Stimulated activated effector memory CD8-positive, alpha-beta T cell treated with anti-CD3 and anti-CD28 coated beads, Interleukin-12 subunit alpha, Interleukin-12 subunit beta, amount 100 ng/mL, for 72 hours (primary cell): ENCODE results near the gene KRT79.

Source experiments
- ATAC-seq: fragments of 150-1000 bp; cut with Tn5 transposase; 2 replicates; pipeline ENCODE4 v1.10.0; 2021
- DNase-seq, 2 donors: peaks; one replicate each; pipeline ENCODE4 v3.0.0; 2021 to 2022; ENCODE audit warnings: low spot score in 2 of 2
- H3K27ac Mint-ChIP-seq: one replicate; pipeline ENCODE4 v1.8.0; 2022; ENCODE audit warnings: mild to moderate bottlenecking, mixed read lengths
- H3K36me3 Mint-ChIP-seq: one replicate; pipeline ENCODE4 v1.8.0; 2022; ENCODE audit warnings: mild to moderate bottlenecking, mixed read lengths
- H3K4me1 Mint-ChIP-seq: one replicate; pipeline ENCODE4 v1.8.0; 2022; ENCODE audit warnings: mixed read lengths
- H3K4me3 Mint-ChIP-seq: one replicate; pipeline ENCODE4 v1.8.0; 2022; ENCODE audit warnings: mild to moderate bottlenecking, mixed read lengths
- H3K9me3 Mint-ChIP-seq: one replicate; pipeline ENCODE4 v1.8.0; 2022; ENCODE audit warnings: mixed read lengths

KRT79 gene

GRCh38 chr12:52819731-52820510, 14.2 kb downstream of the KRT79 start:
- no peaks in the 10 kb centered on the region for H3K9me3 Mint-ChIP-seq
- DNase-seq (no peak), ATAC-seq (no peak)
- H3K4me3 Mint-ChIP-seq: no peak overlapping the region
- H3K4me1 Mint-ChIP-seq: no peaks in the 10 kb centered on the region
- no peaks in the 10 kb centered on the region for H3K36me3 Mint-ChIP-seq
- no peak overlapping the region for H3K27ac Mint-ChIP-seq

DNA sequence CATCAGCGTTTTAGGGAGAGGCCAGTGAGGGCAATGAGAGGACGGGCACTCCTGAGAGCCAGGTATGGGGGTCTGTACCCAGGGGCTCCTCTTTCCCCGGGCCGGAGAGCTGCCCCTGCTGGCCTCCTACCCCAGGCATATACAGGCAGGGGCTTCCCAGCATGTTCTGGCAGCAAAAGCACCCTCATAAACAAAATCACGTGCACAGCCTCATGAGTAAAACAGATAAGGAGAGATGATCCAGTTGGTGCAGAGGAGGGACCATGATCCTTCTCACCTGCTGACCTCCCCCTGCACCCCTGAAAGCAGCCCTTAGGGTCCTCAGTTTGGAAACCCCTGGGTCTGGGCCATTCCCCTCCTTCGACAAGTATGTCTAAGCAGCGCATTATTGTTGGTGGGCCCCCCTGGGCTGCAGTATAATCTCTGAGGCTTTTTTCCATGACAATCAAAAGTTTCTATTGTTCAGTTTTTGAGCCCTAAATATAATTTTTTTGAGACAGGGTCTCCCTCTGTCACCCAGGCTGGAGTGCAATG, 15.2 kb downstream of the KRT79 start:
- Mint-ChIP-seq H3K4me1 (no peaks in the 10 kb centered on the region), H3K4me3 (no peak overlapping the region), H3K27ac (no peak overlapping the region), H3K36me3 (no peaks in the 10 kb centered on the region), H3K9me3 (no peaks in the 10 kb centered on the region)
- DNase-seq: no peak
- ATAC-seq: no peak

DNA sequence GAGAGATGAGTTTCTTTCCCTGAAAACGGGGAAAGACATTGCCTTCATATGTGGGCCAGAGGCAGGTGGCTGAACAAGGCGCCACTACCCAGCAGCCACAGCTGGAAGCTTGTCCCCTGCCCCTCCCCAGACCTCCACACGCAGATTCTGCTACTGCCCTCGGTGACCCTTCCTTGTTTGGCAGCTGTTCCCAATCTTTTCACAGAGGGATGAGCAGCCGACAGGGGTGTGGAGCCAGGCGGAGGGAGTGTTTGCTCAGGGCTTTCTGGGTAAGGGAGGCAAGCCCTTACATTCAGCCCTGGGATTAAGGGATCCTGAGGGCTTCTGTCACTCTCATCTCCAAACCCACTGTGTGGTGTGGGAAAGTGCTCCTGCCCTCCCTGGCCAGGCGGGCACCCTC, 15.7 kb downstream of the KRT79 start:
- Mint-ChIP-seq H3K4me1 (no peaks in the 10 kb centered on the region), H3K36me3 (no peaks in the 10 kb centered on the region), H3K27ac (no peak overlapping the region), H3K4me3 (no peak overlapping the region), H3K9me3 (no peaks in the 10 kb centered on the region)
- DNase-seq: no peak
- ATAC-seq: no peak

DNA sequence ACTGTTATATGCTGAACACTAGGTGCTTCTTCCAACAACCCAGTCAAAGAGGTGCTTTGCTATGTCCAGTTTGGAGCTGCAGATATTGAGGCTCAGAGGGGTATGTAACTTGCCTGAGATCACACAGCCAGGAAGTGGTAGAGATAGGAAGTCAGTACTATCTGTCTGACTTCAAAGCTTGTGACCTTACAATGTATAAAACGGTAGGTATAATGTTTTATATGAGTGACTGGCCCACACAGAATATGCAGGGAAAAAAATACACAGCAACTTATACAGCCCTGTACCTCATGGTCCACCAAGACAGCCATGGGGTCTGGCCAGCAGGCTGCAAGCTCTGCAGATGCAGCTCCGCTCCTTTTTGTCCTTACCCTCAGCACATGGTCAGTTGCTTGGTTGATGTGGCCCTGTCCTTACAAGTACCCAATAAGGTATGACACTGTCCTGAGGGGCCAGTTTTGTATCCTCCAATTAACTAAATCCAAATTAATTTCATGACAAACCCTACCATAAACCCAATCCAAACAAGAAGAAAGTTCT, 16.3 kb downstream of the KRT79 start:
- H3K4me3 Mint-ChIP-seq: no peak overlapping the region
- no peaks in the 10 kb centered on the region for H3K36me3 Mint-ChIP-seq

DNA sequence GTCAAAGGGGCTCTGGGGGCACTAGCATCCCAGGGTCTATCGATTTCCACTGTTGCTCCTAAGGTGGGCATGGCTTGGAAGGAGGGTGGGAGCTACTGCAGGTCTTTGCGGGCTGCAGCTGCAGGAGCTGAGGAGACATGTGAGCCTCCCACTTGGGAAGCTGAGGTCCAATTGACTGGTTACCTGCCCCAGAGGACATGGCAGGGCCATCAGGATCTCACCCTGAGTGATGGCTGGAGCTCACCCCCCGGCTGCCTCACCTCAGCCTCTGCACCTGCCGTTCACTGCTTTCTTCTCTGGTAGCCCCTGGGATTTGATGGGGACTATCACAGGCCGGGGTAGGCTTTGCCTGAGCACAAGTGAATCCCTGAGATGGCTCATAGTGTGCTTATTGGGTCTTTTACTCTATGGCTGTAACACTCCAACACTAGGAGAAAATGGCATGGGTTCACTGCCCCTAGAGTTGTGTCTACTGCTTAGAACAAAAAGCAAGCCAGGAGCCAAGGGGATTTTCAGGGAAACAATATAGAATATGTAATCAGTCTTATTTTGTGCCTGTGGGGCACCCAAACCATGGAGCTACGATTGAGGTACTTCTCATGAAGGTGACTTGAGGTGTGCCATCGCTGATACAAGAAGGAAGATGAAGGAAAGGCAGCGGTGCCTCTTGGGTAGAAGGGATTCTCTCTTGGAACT, 17.0 kb downstream of the KRT79 start:
- DNase-seq (no peak), ATAC-seq (no peak)
- H3K4me3 Mint-ChIP-seq: no peak overlapping the region
- H3K27ac Mint-ChIP-seq: no peak overlapping the region
- H3K4me1 Mint-ChIP-seq: no peaks in the 10 kb centered on the region
- no peaks in the 10 kb centered on the region for H3K36me3 Mint-ChIP-seq
- H3K9me3 Mint-ChIP-seq: no peaks in the 10 kb centered on the region

More for the DNA sequence above, 16.3 kb downstream of the KRT79 start:
- Mint-ChIP-seq H3K27ac (no peak overlapping the region), H3K4me1 (no peaks in the 10 kb centered on the region), H3K9me3 (no peaks in the 10 kb centered on the region)
- ATAC-seq: no peak
- DNase-seq: no peak

GRCh38 chr12:52815676-52816588, 18.2 kb downstream of the KRT79 start:
- Mint-ChIP-seq H3K36me3 (no peaks in the 10 kb centered on the region), H3K4me3 (no peak overlapping the region), H3K9me3 (no peaks in the 10 kb centered on the region), H3K27ac (no peak overlapping the region), H3K4me1 (no peaks in the 10 kb centered on the region)
- DNase-seq: no peak
- ATAC-seq: no peak

GRCh38 chr12:52815161-52815560, 18.9 kb downstream of the KRT79 start:
- H3K4me3 Mint-ChIP-seq: no peak overlapping the region
- no peak for DNase-seq
- no peak for ATAC-seq
- no peaks in the 10 kb centered on the region for H3K36me3 Mint-ChIP-seq
- H3K4me1 Mint-ChIP-seq: no peaks in the 10 kb centered on the region
- no peak overlapping the region for H3K27ac Mint-ChIP-seq
- no peaks in the 10 kb centered on the region for H3K9me3 Mint-ChIP-seq

GRCh38 chr12:52814710-52815155, 19.4 kb downstream of the KRT79 start:
- H3K4me3 Mint-ChIP-seq: no peak overlapping the region
- H3K27ac Mint-ChIP-seq: peak overlapping the region; percentile 35
- ATAC-seq (no peak), DNase-seq (no peak)
- H3K4me1 Mint-ChIP-seq: no peaks in the 10 kb centered on the region
- no peaks in the 10 kb centered on the region for H3K9me3 Mint-ChIP-seq
- H3K36me3 Mint-ChIP-seq: no peaks in the 10 kb centered on the region

DNA sequence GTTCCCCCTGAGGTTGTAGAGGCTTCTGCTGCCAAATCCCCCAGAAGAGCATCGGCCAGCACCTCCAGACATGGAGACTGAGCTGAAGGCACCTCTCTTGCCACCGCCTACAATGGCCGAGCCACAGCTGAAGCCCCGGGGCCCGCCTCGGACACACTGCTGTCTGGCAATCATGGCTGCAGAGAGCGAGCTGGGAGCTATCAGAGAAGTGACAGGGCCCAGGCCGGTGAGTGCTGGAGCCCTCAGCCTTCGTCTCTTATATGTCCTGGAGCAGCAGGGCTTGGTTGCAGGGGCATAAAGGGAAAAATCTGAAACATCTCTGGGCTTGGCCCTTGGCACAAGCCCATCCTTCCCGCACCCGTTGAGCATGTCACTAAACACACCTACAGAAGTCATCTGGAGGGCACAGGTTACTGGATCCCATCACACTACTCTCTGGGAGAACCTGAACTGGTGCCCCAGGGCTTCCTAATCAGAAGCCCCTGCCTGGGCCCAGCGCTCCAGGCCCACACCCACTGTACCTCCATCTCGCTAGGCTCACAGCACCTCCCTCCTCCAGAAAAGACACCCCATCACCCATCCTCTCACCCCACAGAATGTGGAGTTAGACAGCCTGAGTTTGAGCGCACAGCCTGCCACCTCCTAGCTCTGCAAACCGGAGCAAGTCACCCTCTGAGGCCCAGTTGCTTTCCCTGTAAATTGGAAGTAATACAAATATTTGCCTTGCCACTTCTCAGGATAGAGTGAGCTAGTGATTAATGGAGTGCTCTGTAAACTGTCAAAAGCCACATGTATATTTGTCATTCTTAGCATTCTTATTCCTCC, 20.0 kb downstream of the KRT79 start, which contains the start of gene KRT4:
Gene KRT4, minus strand, starts transcription at position 232 of the 825 bp plus-strand sequence. Its CDS starts 58 bp downstream, at position 174.
- no peak for ATAC-seq
- Mint-ChIP-seq H3K27ac (peak within 1 kb of the TSS; percentile 35), H3K9me3 (no peaks in the 10 kb centered on the region), H3K4me3 (no peak within 1 kb of the TSS), H3K4me1 (no peaks in the 10 kb centered on the region), H3K36me3 (no peaks in the 10 kb centered on the region)
- DNase-seq: no peak

- Mint-ChIP-seq H3K9me3 (no peaks in the 10 kb centered on the region), H3K27ac (no peak overlapping the region), H3K4me1 (no peaks in the 10 kb centered on the region), H3K4me3 (no peak overlapping the region), H3K36me3 (no peaks in the 10 kb centered on the region)
- ATAC-seq (no peak), DNase-seq (no peak)
Measured at GRCh38 chr12:52813203-52813819, 20.8 kb downstream of the KRT79 start.

GRCh38 chr12:52812749-52813148, 21.4 kb downstream of the KRT79 start:
- no peak overlapping the region for H3K27ac Mint-ChIP-seq
- ATAC-seq: peak; percentile 48
- no peaks in the 10 kb centered on the region for H3K36me3 Mint-ChIP-seq

GRCh38 chr12:52812073-52812400, 22.1 kb downstream of the KRT79 start:
- Mint-ChIP-seq H3K4me1 (no peaks in the 10 kb centered on the region), H3K4me3 (no peak overlapping the region), H3K27ac (no peak overlapping the region), H3K36me3 (no peaks in the 10 kb centered on the region), H3K9me3 (no peaks in the 10 kb centered on the region)
- DNase-seq: no peak
- no peak for ATAC-seq

More at GRCh38 chr12:52812749-52813148, 21.4 kb downstream of the KRT79 start:
- H3K4me3 Mint-ChIP-seq: no peak overlapping the region
- H3K9me3 Mint-ChIP-seq: no peaks in the 10 kb centered on the region
- no peak for DNase-seq
- no peaks in the 10 kb centered on the region for H3K4me1 Mint-ChIP-seq

GRCh38 chr12:52811191-52812072, 22.7 kb downstream of the KRT79 start:
- DNase-seq: no peak
- no peak for ATAC-seq
- H3K4me1 Mint-ChIP-seq: no peaks in the 10 kb centered on the region
- H3K9me3 Mint-ChIP-seq: no peaks in the 10 kb centered on the region
- no peaks in the 10 kb centered on the region for H3K36me3 Mint-ChIP-seq
- no peak overlapping the region for H3K4me3 Mint-ChIP-seq
- no peak overlapping the region for H3K27ac Mint-ChIP-seq
